ENCODE measurements around the gene GJA3. TPM values are rescaled to one million over a fixed set of nuclear protein-coding genes. Genes with fewer than 3 reads are reported as not detected.

Gene GJA3
- total RNA-seq, 1 donor from 2014 or later = 0.92 TPM

Other genes with a start within 250 kb of the GJA3 start
- gene ZMYM2, start 202.3 kb downstream of the GJA3 start, total RNA-seq = 120 TPM
- 21.2 TPM for gene GJB2, start 31.9 kb upstream of the GJA3 start, total RNA-seq
- 18.5 TPM for gene GJB6, start 71.3 kb upstream of the GJA3 start, total RNA-seq

Data from tongue (tissue), 1 donor.